K562 (cell line): ENCODE results near the gene MYRIP. TPM values are rescaled to one million over a fixed set of nuclear protein-coding genes. Genes with fewer than 3 reads are reported as not detected.

Source experiments
- ATAC-seq: fragments of 200-7000 bp; cut with Tn5 transposase; 3 replicates; pipeline ENCODE4 v1.9.1; 2020; ENCODE audit warnings: moderate library complexity
- Bru-seq: library from RNA; stranded (reverse); fragments of 400-500 nt; gene quantifications from one replicate; lab custom pipeline; 2021; lab: Mats Ljungman, UMichigan
- BruChase-seq, 2 experiments: library from RNA; stranded (reverse); fragments of 400-500 nt; gene quantifications; one replicate each; lab custom pipeline; 2021; lab: Mats Ljungman, UMichigan
- BruUV-seq: library from RNA; stranded (reverse); fragments of 400-500 nt; replicated peaks from 2 replicates; lab custom pipeline; 2021; lab: Mats Ljungman, UMichigan
- CTCF ChIA-PET: fragments of 300-600 bp; formaldehyde crosslinking; extraction: SDS; loops from one replicate; lab custom pipeline; 2021; ENCODE audit warnings: low intra/inter-chr PET ratio; lab: Yijun Ruan, JAX
- POLR2A ChIA-PET: fragments of 300-600, 350-650 bp; sonication (Branson Sonifier 250); formaldehyde crosslinking; extraction: SDS; loops from one replicate; lab custom pipeline; 2021; ENCODE audit warnings: antibody characterized with exemption, inconsistent platforms; lab: Yijun Ruan, JAX
- DNase-seq, 4 experiments: peaks; one replicate each; pipeline versions ENCODE4 v3.0.0 to v3.0.0-alpha.2; 2011 to 2018; ENCODE audit warnings: low spot score in 3 of 4, mixed read lengths in 3 of 4; ENCODE audit errors: extremely low read depth in 1 of 4
- FAIRE-seq: peaks from 2 replicates; lab custom pipeline; 2011; peaks lifted over from hg19 to GRCh38; lab: Jason Lieb, UNC
- H2AFZ ChIP-seq: 2 replicates; pipeline ENCODE4 v1.6.0; 2011; ENCODE audit warnings: low read depth, low read length, control low read depth, inconsistent platforms
- H3K27ac ChIP-seq: fragments of 200-600 bp; 3 replicates; pipeline ENCODE4 v1.8.0; 2011; ENCODE audit warnings: low read depth, mild to moderate bottlenecking, control low read depth, inconsistent platforms, low read length, moderate library complexity, mixed read lengths; ENCODE audit errors: extremely low read depth
- H3K27me3 ChIP-seq, 2 experiments: fragments of 300-600 bp in 1 of 2; 2 replicates in 1 of 2; 3 replicates in 1 of 2; pipeline versions ENCODE4 v1.6.0 to v1.8.0; 2011; ENCODE audit warnings: inconsistent platforms in 2 of 2, low read length in 2 of 2, mild to moderate bottlenecking in 1 of 2, mixed read lengths in 1 of 2, moderate library complexity in 1 of 2; ENCODE audit not compliant: control insufficient read depth in 2 of 2, insufficient read depth in 2 of 2
- H3K36me3 ChIP-seq: fragments of 300-600 bp; 3 replicates; pipeline ENCODE4 v1.8.0; 2011; ENCODE audit warnings: mild to moderate bottlenecking, low read length, inconsistent platforms; ENCODE audit not compliant: control insufficient read depth, insufficient read depth
- H3K4me1 ChIP-seq, 2 experiments: fragments of 200-600 bp in 1 of 2; replicated peaks in 1 of 2; 2 replicates in 1 of 2; 3 replicates in 1 of 2; pipeline versions ENCODE4 v1.5.1 to v1.8.0; 2011; ENCODE audit warnings: inconsistent platforms in 2 of 2, low read length in 2 of 2, mild to moderate bottlenecking in 1 of 2, mixed read lengths in 1 of 2, moderate library complexity in 1 of 2; ENCODE audit not compliant: control insufficient read depth in 2 of 2, insufficient read depth in 2 of 2
- H3K4me2 ChIP-seq: 2 replicates; pipeline ENCODE4 v1.6.1; 2011; ENCODE audit warnings: low read length, control low read depth, inconsistent platforms, mixed read lengths; ENCODE audit not compliant: insufficient read depth
- H3K4me3 ChIP-seq: fragments of 200-600 bp; sonication (generic), shearing (Covaris generic); 2 replicates; pipeline ENCODE4 v1.5.1; 2016; ENCODE audit warnings: control low read depth, inconsistent platforms
- H3K79me2 ChIP-seq: fragments of 200-600 bp; 3 replicates; pipeline ENCODE4 v1.8.0; 2011; ENCODE audit warnings: low read length, inconsistent platforms; ENCODE audit not compliant: control insufficient read depth, insufficient read depth
- H3K9ac ChIP-seq, 2 experiments: 2 replicates each; pipeline versions ENCODE4 v1.6.0 to v1.6.1; 2011; ENCODE audit warnings: low read depth in 2 of 2, low read length in 2 of 2, control low read depth in 1 of 2, inconsistent platforms in 1 of 2, mild to moderate bottlenecking in 1 of 2, mixed read lengths in 1 of 2; ENCODE audit not compliant: insufficient read depth in 1 of 2
- H3K9me1 ChIP-seq: one replicate; pipeline ENCODE4 v1.6.0; 2011; ENCODE audit warnings: inconsistent platforms, mild to moderate bottlenecking, low read length, moderate library complexity; ENCODE audit not compliant: control insufficient read depth, insufficient read depth
- H3K9me3 ChIP-seq: replicated peaks from 2 replicates; pipeline ENCODE4 v1.5.1; 2011; ENCODE audit warnings: low read depth, low read length, inconsistent platforms; ENCODE audit not compliant: control insufficient read depth, insufficient read depth
- H4K20me1 ChIP-seq: replicated peaks from 2 replicates; pipeline ENCODE4 v1.6.1; 2011; ENCODE audit warnings: low read length, inconsistent platforms, mixed read lengths; ENCODE audit not compliant: control insufficient read depth, insufficient read depth
- KLF16 ChIP-seq: IDR thresholded peaks from 2 replicates; pipeline ENCODE4 v1.6.1; 2016; ENCODE audit warnings: antibody characterized with exemption
- POLR2B ChIP-seq: fragments of 450-650 bp; IDR thresholded peaks from 2 replicates; pipeline ENCODE4 v1.6.1; 2018; ENCODE audit warnings: low read depth; ENCODE audit not compliant: partially characterized antibody
- RUNX1 ChIP-seq: sonication (generic); IDR thresholded peaks from 2 replicates; pipeline ENCODE4 v1.6.1; 2016; ENCODE audit warnings: antibody characterized with exemption, low read depth
- SRSF1 ChIP-seq: fragments of 200-400 bp; formaldehyde crosslinking; IDR thresholded peaks from 2 replicates; pipeline ENCODE4 v1.6.1; 2017; ENCODE audit warnings: mild to moderate bottlenecking, low read depth, low read length, moderate library complexity
- WGBS: fragments of 100-300 bp; shearing (Covaris generic); methylation state at CpG from one replicate; pipeline ENCODE4 v1.1.6; 2016; ENCODE audit warnings: low coverage, mixed read lengths; ENCODE audit not compliant: insufficient coverage; ENCODE audit errors: missing lambda C conversion rate; 5-methylcytosine and 5-hydroxymethylcytosine counted together
- in situ Hi-C: fragments of 300-500 bp; cut with MboI; formaldehyde crosslinking; loops from 4 replicates; pipeline ENCODE4 v1.15.0; 2018; ENCODE audit warnings: inconsistent platforms, mixed read lengths
- intact Hi-C: fragments of 100-400 bp; cut with micrococcal nuclease; formaldehyde crosslinking; loops from 2 replicates; pipeline ENCODE4 v1.14.2; 2022
- long read RNA-seq, 3 experiments: library from polyadenylated mRNA in 2 of 3; library from RNA in 1 of 3; unstranded in 2 of 3; stranded (forward) in 1 of 3; transcript quantifications; one replicate each; pipeline ENCODE4 v2.0.0, GENCODE V29; 2019 to 2022
- polyA minus RNA-seq, 3 experiments: library from RNA; depleted of rRNA, polyadenylated mRNA; stranded (reverse); fragments of >200 nt; gene quantifications; 2 replicates each; pipeline ENCODE4 v1.2.3, GENCODE V29; 2011
- polyA plus RNA-seq, 8 experiments: library from polyadenylated mRNA; depleted of rRNA in 4 of 8; stranded (reverse) in 5 of 8; unstranded in 3 of 8; fragments of >200 nt; fragmentation: Nextera tagmentation in 2 of 8; fragmentation: Illumina TruSeq in 1 of 8; extraction: Ambion mirVana in 2 of 8; extraction: Trizol in 1 of 8; gene quantifications; 2 replicates each; pipeline versions ENCODE4 v1.2.1 to v1.2.3, GENCODE V29; 2011 to 2014; ENCODE audit warnings: inconsistent platforms in 1 of 8, missing spikeins in 1 of 8
- total RNA-seq, 7 experiments: library from RNA; depleted of rRNA in 6 of 7; stranded (reverse); fragments of >200 nt in 6 of 7; fragmentation: Illumina TruSeq in 2 of 7; extraction: Trizol in 2 of 7; gene quantifications; 2 replicates each; pipeline versions ENCODE4 v1.2.1 to v1.2.3, GENCODE V29; 2011 to 2021; ENCODE audit warnings: low replicate concordance in 1 of 7
- TF ChIP-seq, protein P1 (sequence below): fragments of 250-450 bp; sonication (Bioruptor Pico); IDR thresholded peaks from 2 replicates; pipeline ENCODE4 v1.9.0; 2021; ENCODE audit warnings: mild to moderate bottlenecking
- TF ChIP-seq, protein P2 (sequence below), 2 experiments: fragments of 450-650 bp; conservative IDR thresholded peaks; 2 replicates each; pipeline ENCODE4 v1.6.1; 2017; ENCODE audit warnings: mild to moderate bottlenecking in 2 of 2, moderate library complexity in 2 of 2
- TF ChIP-seq, protein P3 (sequence below): conservative IDR thresholded peaks from 2 replicates; pipeline ENCODE4 v1.6.1; 2011; ENCODE audit warnings: low read depth, mild to moderate bottlenecking, low read length; ENCODE audit not compliant: control insufficient read depth
- TF ChIP-seq, protein P4 (sequence below): fragments of 200-800 bp; sonication (Bioruptor generic); IDR thresholded peaks from 2 replicates; pipeline ENCODE4 v1.6.1; 2017; ENCODE audit warnings: missing genetic modification characterization, missing compliant biosample characterization

Gene MYRIP
- total RNA-seq (2011; cell fraction: chromatin; rRNA removed; ENCODE audit: low replicate concordance): not detected in 2 replicates
- total RNA-seq (2011; cell fraction: nucleolus; rRNA removed): not detected in 2 replicates
- total RNA-seq (2011; cell fraction: nucleoplasm; rRNA removed): 0.46 TPM in 1 of 2 replicates, not detected in the other
- total RNA-seq (2014; rRNA removed): 0.04 TPM in 1 of 2 replicates, not detected in the other
- total RNA-seq (2014; rRNA removed; fragmentation: Illumina TruSeq; extraction: Trizol): not detected in 2 replicates
- total RNA-seq (2015; rRNA removed; fragmentation: Illumina TruSeq; extraction: Trizol): not detected in 2 replicates
- 0.07 TPM in 1 of 2 replicates, not detected in the other for total RNA-seq (2021)
- not detected in 2 replicates for polyA plus RNA-seq (2011; rRNA removed)
- 0.01 and 0.03 TPM in 2 replicates for polyA plus RNA-seq (2011; cell fraction: cytosol; rRNA removed)
- polyA plus RNA-seq (2011; cell fraction: nucleus; rRNA removed): 0.09 TPM in 1 of 2 replicates, not detected in the other
- polyA plus RNA-seq (2012): 0.04 TPM in 1 of 2 replicates, not detected in the other
- polyA plus RNA-seq (2014; fragmentation: Illumina TruSeq; extraction: Trizol): 0.12 TPM in 1 of 2 replicates, not detected in the other
- polyA plus RNA-seq (2014; fragmentation: Nextera tagmentation; extraction: Ambion mirVana): under 1 TPM in 1 of 2 experiments, not detected in 1; 0.03 TPM
- polyA plus RNA-seq (2014; rRNA removed): not detected in 2 replicates
- not detected in 2 replicates for polyA minus RNA-seq (2011; rRNA and poly(A)+ RNA removed)
- polyA minus RNA-seq (2011; cell fraction: cytosol; rRNA and poly(A)+ RNA removed): not detected in 2 replicates
- polyA minus RNA-seq (2011; cell fraction: nucleus; rRNA and poly(A)+ RNA removed): under 0.01 TPM in 1 of 2 replicates, not detected in the other
- Bru-seq, nascent RNA: percentile 10 among the genes with signal in this experiment
- percentile 12 among the genes with signal in this experiment for BruChase-seq, experiment 1, labeled RNA remaining after a 2-hour chase
- percentile 10 among the genes with signal in this experiment for BruChase-seq, experiment 2, labeled RNA remaining after a 6-hour chase
- long read RNA-seq, experiment 1, partial matches to known transcripts: 0 of 2 reads
- long read RNA-seq, experiment 1, other reads (novel, unspliced or antisense): 2 of 2 reads
- long read RNA-seq, experiment 2: 0 reads
- long read RNA-seq, experiment 3: 0 reads

DNA sequence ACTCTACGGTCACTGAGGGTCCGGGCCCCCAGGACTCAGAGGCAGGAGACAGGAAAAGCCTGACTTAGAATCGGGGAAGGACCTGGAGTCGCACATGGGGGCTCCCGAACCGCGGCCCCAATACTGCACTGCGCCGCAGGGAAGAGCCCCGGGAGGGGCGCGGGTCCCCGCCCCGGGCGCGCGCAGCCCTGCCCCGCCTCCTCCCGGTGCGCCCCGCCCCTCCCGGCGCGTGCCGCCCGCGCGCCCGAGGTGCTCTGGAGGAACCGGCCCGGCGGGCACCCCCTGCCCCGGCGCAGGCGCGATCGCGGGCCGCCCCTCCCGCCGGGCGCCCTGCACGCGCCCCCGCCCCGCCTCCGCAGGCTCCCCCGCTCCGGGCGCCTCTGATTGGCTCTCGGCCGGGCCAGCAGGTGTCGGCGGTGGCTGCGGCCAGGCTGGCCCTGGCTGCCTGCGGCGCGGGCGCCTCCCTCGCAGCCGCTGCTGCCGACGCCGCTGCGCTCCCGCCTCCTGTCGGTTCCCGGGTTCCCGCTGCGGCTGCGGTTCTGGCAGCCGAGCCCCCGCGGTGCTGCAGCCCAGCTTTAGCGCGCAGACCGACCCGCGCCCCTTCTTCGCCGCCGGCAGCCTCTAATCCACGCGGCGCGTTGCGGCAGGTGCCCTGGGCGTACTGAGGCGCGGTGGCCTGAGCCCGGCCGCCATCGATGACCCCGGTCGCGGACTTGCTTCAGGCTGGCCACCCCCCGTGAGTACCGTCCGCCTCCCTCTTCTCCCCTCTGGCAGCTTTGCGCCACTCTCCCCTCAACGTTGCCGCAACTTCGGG, at the start of gene MYRIP:
Gene MYRIP, plus strand, starts transcription at position 429 of the 814 bp plus-strand sequence. CDS start 91,208 bp downstream, outside the sequence.
- Histone ChIP-seq H3K36me3 (no peaks in the 10 kb centered on the region), H3K9me3 (no peaks in the 10 kb centered on the region), H3K4me2 (peak within 1 kb of the TSS; percentile 47), H2AFZ (peak within 1 kb of the TSS; percentile 75), H3K4me1 (peaks cover 0 to 15% of the 10 kb centered on the region in 2 experiments; a peak in 2 of 5 replicates), H3K9ac (peak within 1 kb of the TSS in 1 of 2 experiments; percentile 83; a peak in 2 of 4 replicates), H3K4me3 (peak within 1 kb of the TSS; percentile 26), H3K27ac (no peak within 1 kb of the TSS), H3K9me1 (no peaks in the 10 kb centered on the region), H3K27me3 (peaks cover 2 to 29% of the 10 kb centered on the region in 2 experiments; a peak in 3 of 5 replicates), H3K79me2 (no peaks in the 10 kb centered on the region), H4K20me1 (0 out of 2 replicates have a peak, but pooled peaks cover 3% of the 10 kb centered on the region)
- ATAC-seq: peak; percentile 100
- ChIA-PET POLR2A (no interaction called here), CTCF (no interaction called here)
- DNase-seq: peak; percentile 79 to 99 (median 96)
- in situ Hi-C loops: no loop called here
- BruUV-seq: no TSS peak
- FAIRE-seq: no peak
- 4% methylated on average over 46 of the region's 103 CpGs for WGBS
- intact Hi-C loops: no loop called here
- TF ChIP-seq, protein P1, sequence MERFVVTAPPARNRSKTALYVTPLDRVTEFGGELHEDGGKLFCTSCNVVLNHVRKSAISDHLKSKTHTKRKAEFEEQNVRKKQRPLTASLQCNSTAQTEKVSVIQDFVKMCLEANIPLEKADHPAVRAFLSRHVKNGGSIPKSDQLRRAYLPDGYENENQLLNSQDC (CRISPR knock-in tag): no peak
- TF ChIP-seq, protein P2, sequence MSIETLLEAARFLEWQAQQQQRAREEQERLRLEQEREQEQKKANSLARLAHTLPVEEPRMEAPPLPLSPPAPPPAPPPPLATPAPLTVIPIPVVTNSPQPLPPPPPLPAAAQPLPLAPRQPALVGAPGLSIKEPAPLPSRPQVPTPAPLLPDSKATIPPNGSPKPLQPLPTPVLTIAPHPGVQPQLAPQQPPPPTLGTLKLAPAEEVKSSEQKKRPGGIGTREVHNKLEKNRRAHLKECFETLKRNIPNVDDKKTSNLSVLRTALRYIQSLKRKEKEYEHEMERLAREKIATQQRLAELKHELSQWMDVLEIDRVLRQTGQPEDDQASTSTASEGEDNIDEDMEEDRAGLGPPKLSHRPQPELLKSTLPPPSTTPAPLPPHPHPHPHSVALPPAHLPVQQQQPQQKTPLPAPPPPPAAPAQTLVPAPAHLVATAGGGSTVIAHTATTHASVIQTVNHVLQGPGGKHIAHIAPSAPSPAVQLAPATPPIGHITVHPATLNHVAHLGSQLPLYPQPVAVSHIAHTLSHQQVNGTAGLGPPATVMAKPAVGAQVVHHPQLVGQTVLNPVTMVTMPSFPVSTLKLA (conservative IDR thresholded peaks at IDR 0.05): no peak
- no peak for TF ChIP-seq POLR2B
- no peak for TF ChIP-seq KLF16
- TF ChIP-seq, protein P3, sequence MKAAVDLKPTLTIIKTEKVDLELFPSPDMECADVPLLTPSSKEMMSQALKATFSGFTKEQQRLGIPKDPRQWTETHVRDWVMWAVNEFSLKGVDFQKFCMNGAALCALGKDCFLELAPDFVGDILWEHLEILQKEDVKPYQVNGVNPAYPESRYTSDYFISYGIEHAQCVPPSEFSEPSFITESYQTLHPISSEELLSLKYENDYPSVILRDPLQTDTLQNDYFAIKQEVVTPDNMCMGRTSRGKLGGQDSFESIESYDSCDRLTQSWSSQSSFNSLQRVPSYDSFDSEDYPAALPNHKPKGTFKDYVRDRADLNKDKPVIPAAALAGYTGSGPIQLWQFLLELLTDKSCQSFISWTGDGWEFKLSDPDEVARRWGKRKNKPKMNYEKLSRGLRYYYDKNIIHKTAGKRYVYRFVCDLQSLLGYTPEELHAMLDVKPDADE: 0 out of 2 replicates have a peak, but pooled peaks have one; percentile 26
- no peak for TF ChIP-seq SRSF1
- TF ChIP-seq, protein P4, sequence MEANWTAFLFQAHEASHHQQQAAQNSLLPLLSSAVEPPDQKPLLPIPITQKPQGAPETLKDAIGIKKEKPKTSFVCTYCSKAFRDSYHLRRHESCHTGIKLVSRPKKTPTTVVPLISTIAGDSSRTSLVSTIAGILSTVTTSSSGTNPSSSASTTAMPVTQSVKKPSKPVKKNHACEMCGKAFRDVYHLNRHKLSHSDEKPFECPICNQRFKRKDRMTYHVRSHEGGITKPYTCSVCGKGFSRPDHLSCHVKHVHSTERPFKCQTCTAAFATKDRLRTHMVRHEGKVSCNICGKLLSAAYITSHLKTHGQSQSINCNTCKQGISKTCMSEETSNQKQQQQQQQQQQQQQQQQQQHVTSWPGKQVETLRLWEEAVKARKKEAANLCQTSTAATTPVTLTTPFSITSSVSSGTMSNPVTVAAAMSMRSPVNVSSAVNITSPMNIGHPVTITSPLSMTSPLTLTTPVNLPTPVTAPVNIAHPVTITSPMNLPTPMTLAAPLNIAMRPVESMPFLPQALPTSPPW (CRISPR knock-in tag): peak; percentile 90
- TF ChIP-seq RUNX1: no peak
